HG02678 (cell line): ENCODE results near the gene CXCL16.

Source experiments
- ATAC-seq: cut with Tn5 transposase; IDR thresholded peaks from one replicate; pipeline ENCODE4 v1.9.1; 2021; ENCODE audit warnings: mild to moderate bottlenecking, moderate library complexity; ENCODE audit not compliant: unreplicated experiment

The CXCL16 gene, protein sequence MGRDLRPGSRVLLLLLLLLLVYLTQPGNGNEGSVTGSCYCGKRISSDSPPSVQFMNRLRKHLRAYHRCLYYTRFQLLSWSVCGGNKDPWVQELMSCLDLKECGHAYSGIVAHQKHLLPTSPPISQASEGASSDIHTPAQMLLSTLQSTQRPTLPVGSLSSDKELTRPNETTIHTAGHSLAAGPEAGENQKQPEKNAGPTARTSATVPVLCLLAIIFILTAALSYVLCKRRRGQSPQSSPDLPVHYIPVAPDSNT

DNA sequence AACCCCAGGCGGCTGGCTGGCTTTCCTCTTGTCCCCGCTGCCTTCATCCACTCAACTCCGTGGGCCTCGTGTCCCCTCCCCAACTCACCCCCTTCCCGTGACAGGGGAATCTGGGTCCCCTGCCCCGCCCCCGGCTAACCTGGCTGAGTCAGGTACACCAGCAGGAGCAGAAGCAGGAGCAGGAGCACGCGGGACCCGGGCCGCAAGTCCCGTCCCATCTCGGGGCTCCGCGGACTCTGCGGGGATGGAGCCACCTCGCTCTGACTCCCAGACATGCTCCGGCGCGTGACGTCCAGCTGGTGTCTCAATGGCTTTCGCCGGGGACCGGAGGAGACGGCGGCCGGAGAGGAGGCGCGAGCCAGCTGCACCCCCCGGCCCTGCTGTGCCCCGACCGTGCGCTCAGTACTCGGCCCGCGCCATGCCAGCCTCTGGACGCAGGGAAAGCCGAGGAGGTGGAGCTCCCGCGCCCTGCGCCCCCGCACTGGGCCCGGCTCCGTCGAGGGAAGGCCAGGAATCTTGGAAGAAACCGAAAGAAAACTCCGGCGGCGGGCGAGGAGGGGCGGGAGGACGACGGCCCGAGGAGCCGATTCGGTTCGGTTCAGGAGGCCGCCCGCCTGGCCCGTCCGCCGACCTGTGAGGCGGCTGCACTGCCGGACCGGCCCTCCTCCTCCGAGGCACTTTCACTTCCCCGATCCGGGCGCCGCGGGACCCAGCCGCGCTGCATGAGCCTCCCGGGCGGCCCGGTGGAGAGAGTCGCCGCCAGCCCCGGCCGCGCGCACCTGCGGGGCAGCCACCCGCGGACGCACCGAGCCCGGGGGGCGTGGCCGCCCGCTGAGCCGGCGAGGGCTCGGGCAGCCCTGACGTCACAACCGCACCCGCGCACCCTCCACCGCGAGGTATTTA, at the start of gene CXCL16, which contains the start of gene ZMYND15:
Gene CXCL16 (minus strand): TSS at position 807 of the 903 bp plus-strand sequence. CDS start 589 bp downstream, at position 218.
Gene ZMYND15 (plus strand): TSS at position 712 of the 903 bp plus-strand sequence. CDS start 716 bp downstream, outside the sequence.
- no peak for ATAC-seq

DNA sequence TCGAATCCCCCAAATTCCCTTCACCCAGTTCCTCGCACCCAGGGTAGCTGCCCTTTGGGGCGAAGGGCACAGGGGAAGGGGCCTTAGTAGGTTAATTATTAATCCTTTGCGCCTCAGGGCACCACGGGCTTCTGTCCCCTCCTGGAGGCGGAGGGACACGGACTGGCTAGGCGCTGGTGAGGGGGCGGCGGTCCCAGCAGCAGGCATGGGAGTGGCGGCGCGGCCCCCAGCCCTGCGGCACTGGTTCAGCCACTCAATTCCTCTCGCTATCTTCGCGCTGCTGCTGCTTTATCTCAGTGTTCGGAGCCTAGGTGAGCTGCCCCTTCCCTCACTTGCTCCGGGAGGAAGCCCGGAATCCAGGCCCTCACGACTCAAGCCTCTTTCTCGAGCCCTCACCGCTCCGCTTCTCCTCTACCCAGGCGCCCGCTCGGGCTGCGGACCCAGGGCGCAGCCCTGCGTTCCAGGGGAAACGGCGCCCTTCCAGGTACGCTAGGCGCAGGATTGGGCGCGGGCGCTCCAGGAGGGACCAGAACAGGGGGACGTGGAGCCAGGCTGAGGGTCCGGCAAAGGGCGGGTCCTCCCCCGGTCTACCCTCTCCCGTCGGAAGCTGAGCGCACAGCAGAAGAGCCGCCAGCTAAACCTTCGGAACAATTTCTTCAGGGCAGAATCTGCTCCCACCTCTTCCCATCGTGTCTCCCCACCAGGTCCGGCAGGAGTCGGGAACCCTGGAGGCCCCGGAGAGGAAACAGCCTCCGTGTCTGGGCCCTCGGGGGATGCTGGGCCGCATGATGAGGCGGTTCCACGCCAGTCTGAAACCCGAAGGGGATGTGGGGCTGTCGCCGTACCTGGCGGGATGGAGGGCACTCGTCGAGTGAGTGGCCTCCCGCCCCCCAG, 49.3 kb upstream of the CXCL16 start, which contains the start of gene GLTPD2:
Gene GLTPD2 (plus strand): TSS at position 158 of the 894 bp plus-strand sequence. CDS start 48 bp downstream, at position 206.
- ATAC-seq, result no peak

DNA sequence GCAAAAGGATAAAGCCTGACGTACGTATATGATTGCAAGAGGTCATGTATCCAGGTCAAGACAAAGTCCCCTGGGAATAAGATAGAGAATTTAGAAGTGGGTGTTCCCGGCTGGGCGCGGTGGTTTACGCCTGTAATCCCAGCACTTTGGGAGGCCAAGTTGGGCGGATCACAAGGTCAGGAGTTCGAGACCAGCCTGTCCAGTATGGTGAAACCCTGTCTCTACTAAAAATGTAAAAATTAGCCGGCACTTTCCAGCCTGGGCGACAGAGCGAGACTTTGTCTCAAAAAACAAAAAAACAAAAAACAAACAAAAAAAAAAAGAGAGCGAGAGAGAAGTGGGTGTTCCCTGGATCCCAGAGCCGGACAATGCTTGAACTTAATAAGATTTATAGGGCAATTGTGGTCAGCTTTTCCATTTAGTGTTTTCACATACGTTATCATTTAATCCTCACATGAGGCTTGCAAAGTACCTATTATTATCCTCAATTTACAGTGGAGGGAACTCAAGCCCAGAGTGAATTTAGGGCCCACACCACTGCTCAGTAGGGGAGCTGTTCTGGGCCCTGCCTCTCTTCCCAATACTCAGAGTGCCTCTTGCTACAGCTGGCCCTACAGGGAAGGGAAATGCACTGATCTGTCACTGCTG, 48.6 kb upstream of the CXCL16 start:
- ATAC-seq, result no peak

DNA sequence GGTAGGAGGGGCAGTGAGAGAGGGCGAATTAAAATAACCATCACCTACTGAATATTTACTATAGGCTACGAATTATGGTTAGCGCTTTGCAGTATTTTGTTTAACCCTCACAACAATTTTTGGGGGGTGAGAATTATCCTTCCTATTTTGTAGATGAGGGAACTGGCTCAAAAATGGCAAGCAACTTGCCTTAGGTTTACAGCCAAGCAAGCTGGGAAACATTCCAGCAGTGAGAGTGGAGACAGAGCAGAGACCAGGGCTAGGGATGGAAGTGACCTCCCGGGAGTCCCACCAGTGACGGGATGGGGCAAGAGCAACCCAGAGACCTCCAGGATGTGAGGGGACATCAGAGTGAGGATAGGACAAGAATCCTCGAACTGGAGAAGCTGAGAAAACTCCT, 46.8 kb upstream of the CXCL16 start:
- ATAC-seq, result no peak

DNA sequence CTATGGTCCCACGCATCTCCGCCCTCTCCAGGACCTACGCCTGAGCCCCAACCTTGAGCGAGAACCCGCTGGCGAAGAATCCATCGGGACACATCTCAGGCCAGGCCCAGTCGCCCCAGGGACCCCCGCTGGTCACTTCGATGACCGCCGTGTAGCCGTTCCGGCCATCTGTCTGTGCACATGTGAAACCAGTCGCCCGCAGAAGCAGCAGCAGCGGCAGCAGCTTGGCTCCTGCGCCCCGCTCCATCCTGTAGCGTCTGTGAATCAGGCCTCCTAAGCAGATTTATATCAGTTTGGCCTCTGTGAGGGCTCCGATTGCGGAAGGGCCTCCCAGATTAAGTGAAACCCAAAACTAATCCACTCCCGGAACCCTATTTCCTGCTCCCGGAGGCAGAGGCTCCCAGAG, 46.4 kb upstream of the CXCL16 start, which contains the start of gene VMO1:
Gene VMO1 (minus strand): TSS at position 259 of the 406 bp plus-strand sequence. CDS start 12 bp downstream, at position 247.
- ATAC-seq, result no peak

DNA sequence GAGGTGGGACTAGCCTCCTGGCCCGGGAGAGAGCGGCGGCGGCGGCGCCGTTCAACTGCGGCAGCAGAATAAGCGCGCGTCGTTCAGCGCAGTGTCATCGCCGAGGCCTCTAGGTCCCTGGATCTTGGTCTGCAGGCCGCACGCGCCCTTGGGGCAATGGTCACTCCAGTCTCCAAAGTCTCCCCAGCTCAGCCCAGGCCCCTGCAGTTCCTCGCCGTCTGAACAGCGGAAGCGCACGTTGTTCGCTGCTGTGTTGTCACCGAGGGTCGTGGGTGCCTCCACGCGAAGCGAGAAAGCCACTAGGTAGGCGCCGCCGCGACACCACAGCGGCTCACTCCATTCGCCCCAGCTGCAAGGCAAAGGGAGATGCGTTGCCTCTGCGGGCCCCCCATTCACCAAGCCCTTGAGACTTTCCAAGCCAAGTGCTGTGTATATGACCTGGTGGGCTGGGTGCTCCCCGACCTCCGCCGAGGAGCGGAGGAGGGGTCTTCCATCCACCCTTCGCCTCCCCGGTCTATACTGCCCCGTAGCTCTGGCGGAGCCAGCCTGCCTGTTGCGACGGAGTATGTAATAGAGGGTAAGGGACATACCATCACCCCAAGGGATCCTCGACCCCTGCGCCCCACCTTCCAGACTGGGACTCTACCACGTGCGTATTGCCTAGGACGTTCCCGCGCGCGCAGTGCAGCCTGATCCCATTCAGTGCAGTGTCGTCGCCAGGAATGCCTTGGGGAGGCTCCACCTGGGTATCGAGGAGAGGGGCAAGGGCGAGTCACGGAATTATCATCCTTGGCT, 45.8 kb upstream of the CXCL16 start:
- ATAC-seq, result no peak

DNA sequence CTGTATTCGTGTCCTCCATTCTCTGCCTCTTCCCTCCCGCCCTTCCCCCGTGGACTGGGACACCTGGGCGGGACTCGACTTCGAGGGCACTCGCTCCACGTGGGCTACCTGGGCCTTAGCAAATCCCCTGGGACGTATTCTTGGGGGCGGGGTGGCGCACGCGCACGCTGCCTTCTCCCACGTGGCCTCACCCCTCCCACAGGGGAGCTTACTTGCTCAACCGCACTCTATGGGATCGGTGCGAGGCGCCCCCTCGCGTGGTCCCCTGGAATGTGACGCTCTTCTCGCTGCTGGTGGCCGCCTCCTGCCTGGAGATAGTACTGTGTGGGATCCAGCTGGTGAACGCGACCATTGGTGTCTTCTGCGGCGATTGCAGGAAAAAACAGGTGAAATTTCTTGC, 42.9 kb upstream of the CXCL16 start:
- no peak for ATAC-seq

DNA sequence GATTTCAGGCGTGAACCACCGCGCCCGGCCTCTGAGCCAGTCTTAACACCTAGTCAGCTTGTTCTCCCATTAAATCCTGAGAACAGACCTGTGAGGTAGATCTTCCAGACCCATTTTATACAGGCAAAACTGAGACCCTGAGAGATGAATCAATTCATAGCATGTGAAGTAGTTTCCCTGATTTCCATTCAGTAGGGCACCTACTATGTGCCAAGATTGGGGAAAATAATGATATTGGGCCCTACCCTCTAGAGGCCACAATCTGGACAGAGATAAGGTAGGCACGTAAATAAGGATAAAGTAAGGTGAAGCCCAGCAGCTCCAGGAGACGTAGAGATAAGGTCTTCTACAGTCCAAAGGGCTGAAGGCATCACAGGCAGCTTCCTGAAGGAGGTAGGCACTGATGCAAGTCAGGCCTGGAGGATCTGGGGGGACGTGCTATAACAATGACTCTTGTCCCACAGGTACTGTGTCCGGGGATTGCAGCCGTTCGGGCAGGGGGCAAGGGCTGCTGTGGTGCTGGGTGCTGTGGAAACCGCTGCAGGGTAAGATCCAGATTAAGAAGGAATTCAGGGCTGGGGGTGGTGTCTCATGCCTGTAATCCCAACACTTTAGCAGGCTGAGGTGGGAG, 40.7 kb upstream of the CXCL16 start:
- ATAC-seq, result no peak

DNA sequence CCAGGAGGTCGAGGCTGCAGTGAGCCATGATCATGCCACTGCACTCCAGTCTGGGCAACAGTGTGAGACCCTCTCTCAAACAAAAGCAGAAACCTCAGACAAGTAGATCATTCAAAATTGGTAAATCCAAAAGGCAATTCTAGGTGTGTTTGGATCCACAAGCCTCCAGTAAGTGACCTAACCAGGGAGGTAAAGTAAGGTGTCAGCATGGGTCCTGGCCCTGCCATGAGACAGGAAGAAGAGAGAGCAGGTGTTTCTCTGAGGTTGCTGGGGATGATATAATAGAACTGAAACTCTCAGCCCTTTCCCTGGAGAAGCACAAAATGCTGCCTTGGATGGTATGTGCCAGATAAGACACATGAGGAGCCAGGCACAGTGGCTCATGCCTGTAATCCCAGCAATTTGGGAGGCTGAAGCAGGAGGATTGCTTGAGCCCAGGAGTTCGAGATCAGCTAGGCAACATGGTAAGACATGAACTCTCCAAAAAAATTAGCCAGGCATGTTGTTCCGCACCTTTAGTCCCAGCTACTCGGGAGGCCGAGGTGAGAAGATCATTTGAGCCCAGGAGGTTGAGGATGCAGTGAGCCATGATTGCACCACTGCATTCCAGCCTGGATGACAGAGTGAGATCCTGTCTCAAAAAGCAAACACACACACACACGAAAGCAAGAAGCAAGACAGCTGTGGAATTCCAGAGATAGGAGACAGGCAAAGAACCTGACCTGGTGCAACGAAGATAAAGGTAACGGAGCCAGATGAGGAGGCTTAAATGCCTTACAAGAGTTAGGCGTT, 38.4 kb upstream of the CXCL16 start:
- no peak for ATAC-seq

DNA sequence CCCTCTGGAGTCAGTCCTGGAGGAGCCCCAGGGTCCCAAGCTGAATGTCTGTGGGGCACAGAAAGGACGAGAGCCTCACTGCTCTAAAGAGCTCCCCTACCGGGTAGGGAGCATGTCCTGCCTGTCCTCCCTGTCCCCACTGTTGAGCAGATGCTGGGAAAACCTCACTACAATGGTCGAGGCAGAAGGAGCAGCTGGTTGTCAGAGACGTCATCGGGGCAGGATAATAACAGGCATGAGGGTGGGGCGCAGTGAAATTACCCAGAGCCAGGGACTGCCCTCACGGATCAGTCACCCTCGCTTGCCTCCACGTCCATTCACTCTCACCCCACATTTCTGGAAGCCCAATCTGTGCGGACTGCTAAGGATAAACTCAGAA, 32.5 kb upstream of the CXCL16 start:
- no peak for ATAC-seq

DNA sequence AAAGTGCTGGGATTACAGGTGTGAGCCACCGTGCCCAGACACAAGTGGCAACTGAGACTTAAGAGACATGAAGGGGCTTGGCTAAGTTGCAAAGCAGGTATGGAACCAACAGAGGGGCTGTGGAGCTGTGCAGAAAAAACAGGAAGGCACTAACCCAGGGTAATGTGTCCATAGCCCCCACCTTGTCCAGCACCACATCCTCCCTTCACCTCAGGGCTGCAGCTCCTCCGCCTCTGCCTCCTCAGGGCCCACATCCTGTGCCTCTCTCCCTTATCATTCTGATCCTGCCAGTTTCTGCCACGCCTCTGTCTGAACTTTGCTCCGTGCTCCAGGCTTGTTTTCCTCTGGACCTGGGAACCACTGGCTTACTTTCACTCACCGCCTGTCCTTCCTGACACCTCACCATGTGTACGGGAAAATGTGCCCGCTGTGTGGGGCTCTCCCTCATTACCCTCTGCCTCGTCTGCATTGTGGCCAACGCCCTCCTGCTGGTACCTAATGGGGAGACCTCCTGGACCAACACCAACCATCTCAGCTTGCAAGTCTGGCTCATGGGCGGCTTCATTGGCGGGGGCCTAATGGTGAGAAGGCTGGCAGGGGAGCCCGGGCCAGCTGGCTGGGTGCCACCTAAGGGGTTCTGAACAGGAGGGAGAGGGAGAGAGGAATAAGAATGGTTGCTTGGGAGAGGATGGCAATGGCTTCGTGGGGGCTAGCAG, 31.9 kb upstream of the CXCL16 start, which contains the start of gene TM4SF5:
Gene TM4SF5 (plus strand): TSS at position 368 of the 716 bp plus-strand sequence. CDS start 37 bp downstream, at position 405.
- ATAC-seq, result no peak

DNA sequence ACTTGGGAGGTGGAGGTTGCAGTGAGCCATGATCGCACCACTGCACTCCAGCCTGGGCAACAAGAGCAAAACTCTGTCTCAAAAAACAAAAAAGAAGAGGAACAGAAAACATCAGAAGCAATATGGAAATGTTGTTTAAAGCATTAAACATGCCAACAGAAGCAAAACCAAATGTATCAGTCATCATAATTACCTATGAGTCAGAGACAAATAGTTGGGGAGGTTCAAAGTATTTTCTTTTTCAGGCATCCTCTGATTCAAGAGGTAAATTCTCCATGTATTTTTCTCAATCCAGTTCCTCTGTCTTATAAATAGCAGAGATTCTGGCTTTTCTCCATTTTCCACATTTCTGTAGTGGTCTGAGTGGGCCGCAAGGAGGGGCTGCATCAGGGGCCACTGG, 29.9 kb upstream of the CXCL16 start:
- no peak for ATAC-seq

DNA sequence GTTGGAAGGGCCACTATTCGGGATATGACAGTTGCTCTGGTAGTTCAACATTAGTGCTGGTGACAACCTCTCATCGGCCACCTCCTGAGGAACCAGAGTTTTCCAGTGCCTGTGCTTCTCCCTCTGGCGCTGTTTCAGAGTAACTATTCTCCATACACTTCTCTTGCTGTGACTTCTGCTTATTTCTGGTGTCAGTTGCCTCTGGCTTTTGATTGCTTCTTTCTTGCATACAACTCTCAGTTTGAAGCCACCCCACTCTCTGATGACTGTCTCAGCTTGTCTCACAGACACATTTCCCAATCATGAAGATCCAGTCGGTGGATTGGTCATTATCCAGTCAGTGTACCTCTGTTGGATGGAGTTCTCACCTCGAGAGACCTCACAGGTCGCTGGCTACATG, 28.6 kb upstream of the CXCL16 start:
- no peak for ATAC-seq

DNA sequence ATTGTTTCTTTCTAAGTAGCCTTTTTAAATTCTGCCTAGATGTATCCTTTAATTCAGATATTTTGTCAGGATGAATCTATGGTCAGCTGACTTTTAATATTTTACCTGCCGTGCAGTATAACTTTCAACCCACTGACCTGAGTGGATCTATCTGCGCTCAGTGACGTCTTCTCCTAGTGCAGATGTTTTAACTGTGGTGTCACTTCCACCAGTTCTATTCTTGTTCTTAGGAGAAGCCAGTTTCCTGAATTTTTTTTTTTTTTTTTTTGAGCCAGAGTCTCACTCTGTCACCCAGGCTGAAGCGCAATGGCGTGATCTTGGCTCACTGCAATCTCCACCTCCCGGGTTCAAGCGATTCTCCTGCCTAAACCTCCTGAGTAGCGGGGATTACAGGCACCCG, 27.0 kb upstream of the CXCL16 start:
- ATAC-seq, result no peak

DNA sequence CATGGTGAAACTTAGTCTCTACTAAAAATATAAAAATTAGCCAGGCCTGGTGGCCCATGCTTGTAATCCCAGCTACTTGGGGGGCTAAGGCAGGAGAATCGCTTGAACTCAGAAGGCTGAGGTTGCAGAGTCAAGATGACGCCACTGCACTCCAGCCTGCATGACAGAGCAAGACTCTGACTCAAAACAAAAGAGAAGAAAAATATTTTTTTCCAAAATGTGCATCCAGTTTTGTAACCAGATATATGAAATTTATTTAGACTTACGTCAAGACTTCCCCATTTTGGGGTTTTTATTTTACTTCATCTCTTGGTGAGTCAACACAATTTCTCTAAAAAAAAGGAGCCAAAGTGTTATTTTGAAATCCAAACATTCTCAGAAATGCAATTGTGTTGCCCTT, 26.5 kb upstream of the CXCL16 start:
- no peak for ATAC-seq

DNA sequence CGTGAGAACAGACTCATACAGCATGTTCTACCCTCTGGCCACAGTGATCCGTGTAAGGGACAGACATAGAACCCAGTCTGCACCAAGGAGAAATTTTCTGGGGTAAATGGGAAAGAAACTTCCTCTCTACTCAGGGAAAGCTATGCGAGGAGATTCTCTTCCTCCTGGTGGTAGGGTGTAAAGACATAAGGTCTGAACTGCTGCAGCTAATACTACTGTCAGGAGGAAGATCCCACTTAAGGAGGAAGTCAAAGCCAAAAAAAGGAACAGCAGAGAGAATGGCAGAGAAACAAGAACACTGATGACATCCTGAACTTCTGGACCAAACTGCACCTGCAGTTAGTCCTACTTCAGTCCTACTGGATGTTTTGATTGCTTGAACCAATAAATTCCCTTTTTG, 24.9 kb upstream of the CXCL16 start:
- ATAC-seq, result no peak

DNA sequence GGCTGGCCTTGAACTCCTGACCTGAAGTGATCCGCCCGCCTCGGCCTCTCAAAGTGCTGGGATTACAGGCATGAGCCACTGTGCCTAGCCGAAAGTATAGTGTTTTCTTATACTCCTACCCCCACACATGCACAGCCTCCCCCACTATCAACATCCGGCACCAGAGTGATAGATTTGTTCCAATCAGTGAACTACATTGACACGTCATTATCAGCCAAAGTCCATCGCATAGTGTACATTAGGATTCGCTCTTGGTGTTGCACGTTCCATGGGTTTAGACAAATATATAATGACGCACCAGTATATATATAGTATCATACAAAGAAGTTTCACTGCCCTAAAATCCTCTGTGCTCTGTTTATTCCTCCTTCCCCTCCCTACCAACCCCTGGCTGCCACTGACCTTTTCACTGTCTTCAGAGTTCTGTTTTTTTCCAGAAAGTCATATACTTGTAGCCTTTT, 20.1 kb upstream of the CXCL16 start:
- no peak for ATAC-seq
